ENCODE data around the gene AFAP1.

Gene AFAP1

GRCh38 chr4:7867701-7868435, 71.8 kb downstream of the AFAP1 start:
- DNase-seq (ENCODE audit: low read depth in 1 of 2, low spot score in 1 of 2): no peak
- in situ Hi-C loops (cut with HindIII; ENCODE audit: low pct_unique_long_range_greater_than_20kb, low sequenced_read_pairs): no loop called here
- no peak for TF ChIP-seq JUND (IDR thresholded peaks at IDR 0.05; ENCODE audit: low read depth)

DNA sequence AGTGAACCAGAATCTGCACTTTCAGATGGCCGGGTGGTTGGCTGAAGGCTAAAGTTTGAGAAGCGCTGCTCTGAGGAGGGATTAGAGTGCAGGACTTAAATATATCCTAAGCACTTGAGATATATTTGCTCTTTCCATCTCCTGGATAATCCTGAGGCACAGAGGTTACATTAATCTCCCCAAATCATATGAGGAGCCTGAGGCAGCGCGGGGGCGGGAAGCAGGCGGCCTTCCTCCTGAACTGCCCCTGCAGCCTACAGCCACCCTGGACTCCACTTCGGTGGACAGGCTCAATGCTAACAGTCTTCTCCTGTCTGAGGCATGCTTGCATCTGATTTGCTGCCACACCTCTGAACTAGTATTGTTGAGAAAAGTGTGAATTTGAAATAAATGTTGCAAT, 72.5 kb downstream of the AFAP1 start:
- DNase-seq (ENCODE audit: low read depth in 1 of 2, low spot score in 1 of 2): no peak
- in situ Hi-C loops (cut with HindIII; ENCODE audit: low pct_unique_long_range_greater_than_20kb, low sequenced_read_pairs): no loop called here
- no peak for TF ChIP-seq JUND (IDR thresholded peaks at IDR 0.05; ENCODE audit: low read depth)

DNA sequence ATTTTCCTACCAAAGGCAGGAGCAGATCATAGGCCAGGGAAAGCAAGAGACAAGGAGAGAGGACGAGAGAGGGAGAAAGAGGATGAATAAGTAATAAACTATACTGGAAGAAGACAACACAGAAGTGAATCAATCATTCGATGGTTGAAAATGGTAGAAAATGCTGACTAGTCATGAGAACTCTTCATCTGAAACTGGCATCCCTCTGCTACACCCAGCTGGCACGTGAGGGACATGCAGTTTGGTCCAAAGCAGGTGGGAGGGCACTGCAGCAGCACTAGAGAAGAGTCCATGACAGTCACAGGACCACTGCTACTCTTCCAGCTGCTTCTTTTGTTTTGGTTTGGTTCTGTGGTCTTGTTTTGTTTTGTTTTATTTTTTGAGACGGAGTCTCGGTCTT, 74.1 kb downstream of the AFAP1 start:
- in situ Hi-C loops (cut with HindIII; ENCODE audit: low pct_unique_long_range_greater_than_20kb, low sequenced_read_pairs): no loop called here
- no peak for DNase-seq (ENCODE audit: low read depth in 1 of 2, low spot score in 1 of 2)
- TF ChIP-seq JUND (IDR thresholded peaks at IDR 0.05; ENCODE audit: low read depth): no peak

- in situ Hi-C loops (cut with HindIII; ENCODE audit: low pct_unique_long_range_greater_than_20kb, low sequenced_read_pairs): no loop called here
- TF ChIP-seq JUND (IDR thresholded peaks at IDR 0.05; ENCODE audit: low read depth): no peak
- no peak for DNase-seq (ENCODE audit: low read depth in 1 of 2, low spot score in 1 of 2)
Measured at GRCh38 chr4:7864685-7865084, 75.0 kb downstream of the AFAP1 start.

GRCh38 chr4:7863911-7864681, 75.6 kb downstream of the AFAP1 start:
- in situ Hi-C loops (cut with HindIII; ENCODE audit: low pct_unique_long_range_greater_than_20kb, low sequenced_read_pairs): no loop called here
- no peak for DNase-seq (ENCODE audit: low read depth in 1 of 2, low spot score in 1 of 2)
- TF ChIP-seq JUND (IDR thresholded peaks at IDR 0.05; ENCODE audit: low read depth): no peak

DNA sequence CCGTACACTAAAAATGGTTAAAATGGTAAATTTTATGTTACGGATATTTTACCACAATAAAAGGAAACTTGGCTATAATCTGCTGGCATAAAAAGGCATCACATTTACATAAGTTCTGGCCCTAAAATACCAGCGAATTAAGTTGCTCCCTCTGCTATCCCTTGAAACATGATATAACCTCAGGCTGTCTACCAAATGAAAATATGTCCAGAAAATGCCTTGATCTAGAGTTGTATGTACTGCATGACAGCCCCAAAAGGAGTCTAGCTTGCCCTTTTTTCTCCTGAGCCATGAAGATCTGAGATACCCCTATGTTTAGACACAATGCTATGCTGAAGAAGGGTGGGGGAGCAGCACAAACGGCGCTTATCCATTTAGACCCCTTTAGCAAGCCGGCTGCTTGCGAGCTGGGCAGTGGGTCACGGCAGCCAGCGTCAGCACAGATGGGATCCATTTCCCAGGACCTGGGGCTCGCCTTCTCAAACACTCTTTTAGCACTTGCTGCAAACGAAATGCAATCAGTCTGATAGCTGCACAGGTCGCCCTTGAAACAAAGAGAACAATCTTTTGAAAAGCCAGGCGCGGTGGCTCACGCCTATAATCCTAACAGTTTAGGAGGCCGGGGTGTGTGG, 77.0 kb downstream of the AFAP1 start:
- no peak for TF ChIP-seq JUND (IDR thresholded peaks at IDR 0.05; ENCODE audit: low read depth)
- in situ Hi-C loops (cut with HindIII; ENCODE audit: low pct_unique_long_range_greater_than_20kb, low sequenced_read_pairs): no loop called here
- DNase-seq (ENCODE audit: low read depth in 1 of 2, low spot score in 1 of 2): no peak

DNA sequence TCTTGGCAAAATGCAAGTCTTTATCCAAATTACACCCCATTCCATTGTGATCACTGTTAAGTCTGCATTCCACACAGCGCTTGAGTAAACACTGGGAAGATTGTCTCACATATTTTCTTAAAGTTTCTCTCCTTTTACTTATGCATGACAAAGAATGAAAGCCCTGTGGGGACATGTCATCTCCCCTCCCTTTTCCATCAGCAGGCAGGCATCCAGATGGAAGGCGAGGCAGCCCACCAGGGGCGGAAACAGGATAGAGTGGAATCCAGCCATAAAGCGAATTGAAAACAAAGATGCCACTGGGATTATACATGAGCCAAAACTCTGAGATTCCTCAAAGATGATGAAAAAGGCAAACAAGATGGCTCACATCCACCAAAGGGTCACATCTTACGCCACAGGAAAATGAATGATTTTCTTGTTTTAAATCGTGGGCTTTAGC, 78.2 kb downstream of the AFAP1 start:
- TF ChIP-seq JUND (IDR thresholded peaks at IDR 0.05; ENCODE audit: low read depth): no peak
- no peak for DNase-seq (ENCODE audit: low read depth in 1 of 2, low spot score in 1 of 2)
- in situ Hi-C loops (cut with HindIII; ENCODE audit: low pct_unique_long_range_greater_than_20kb, low sequenced_read_pairs): no loop called here

DNA sequence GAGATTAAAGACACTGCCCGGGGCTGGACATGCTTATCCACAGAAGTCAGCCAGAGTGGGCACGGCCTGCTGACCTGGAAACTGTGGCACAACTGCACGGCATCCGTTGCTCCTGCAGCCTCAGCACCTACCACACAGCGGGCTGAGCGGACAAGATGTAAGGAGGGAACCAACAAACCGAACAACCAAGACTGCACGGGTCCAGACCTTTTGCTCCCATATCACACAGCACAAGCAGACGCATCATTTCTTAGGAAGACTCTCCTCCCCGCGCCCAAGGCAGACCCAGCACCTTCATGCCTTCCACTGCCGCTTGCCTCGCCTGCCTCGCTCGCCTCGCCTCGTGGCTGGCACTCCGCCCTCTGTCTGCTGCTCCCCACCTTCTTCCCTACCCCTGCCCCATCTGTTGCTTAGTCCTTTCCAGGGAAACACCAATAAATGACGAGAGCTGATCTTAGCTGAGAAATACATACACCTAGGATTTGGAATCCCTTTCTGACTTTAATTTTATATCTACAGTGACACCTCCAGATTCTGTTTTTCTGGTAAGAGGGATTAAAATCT, 79.0 kb downstream of the AFAP1 start:
- DNase-seq (ENCODE audit: low read depth in 1 of 2, low spot score in 1 of 2): no peak
- in situ Hi-C loops (cut with HindIII; ENCODE audit: low pct_unique_long_range_greater_than_20kb, low sequenced_read_pairs): no loop called here

GRCh38 chr4:7859326-7859725, 80.3 kb downstream of the AFAP1 start:
- DNase-seq (ENCODE audit: low read depth in 1 of 2, low spot score in 1 of 2): no peak
- TF ChIP-seq JUND (IDR thresholded peaks at IDR 0.05; ENCODE audit: low read depth): no peak
- in situ Hi-C loops (cut with HindIII; ENCODE audit: low pct_unique_long_range_greater_than_20kb, low sequenced_read_pairs): no loop called here

More for the DNA sequence above, 79.0 kb downstream of the AFAP1 start:
- no peak for TF ChIP-seq JUND (IDR thresholded peaks at IDR 0.05; ENCODE audit: low read depth)

DNA sequence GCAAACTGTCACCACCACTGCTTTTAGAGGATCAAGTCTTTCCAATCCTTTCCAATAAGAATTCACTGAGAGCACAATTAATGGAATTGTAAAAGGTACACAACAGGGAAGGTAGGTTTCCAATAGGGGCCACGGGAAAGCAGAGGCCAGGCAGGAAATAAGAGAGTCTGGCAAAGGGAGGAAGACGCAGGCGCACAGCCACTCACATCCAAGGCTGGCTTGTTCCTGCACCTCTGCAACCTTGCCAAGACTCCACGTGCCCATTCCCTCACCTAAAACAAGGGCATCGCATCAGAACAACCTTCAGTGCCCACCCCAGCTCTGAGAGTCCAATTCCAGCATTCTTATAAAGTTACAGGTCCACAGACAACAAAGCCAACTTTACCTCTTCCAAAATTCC, 81.2 kb downstream of the AFAP1 start:
- TF ChIP-seq JUND (IDR thresholded peaks at IDR 0.05; ENCODE audit: low read depth): no peak
- in situ Hi-C loops (cut with HindIII; ENCODE audit: low pct_unique_long_range_greater_than_20kb, low sequenced_read_pairs): no loop called here

DNA sequence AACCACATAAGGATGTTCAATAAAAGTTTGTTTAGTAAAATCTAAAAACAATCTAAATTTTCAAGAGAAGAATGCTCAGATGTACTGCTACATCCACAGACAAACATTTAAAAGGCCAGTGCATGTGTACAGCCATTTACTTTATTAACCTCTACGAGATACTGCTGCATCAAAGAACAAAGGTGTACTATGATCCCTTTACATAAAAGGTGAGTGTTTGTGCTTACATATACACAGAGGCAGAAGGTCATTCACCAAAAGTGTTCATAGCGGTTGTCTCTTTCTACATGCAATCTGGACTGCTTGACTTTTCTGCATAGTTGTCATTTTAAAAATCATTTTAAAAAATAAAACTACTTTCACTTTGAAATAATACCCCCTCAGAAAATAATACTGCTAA, 81.7 kb downstream of the AFAP1 start:
- in situ Hi-C loops (cut with HindIII; ENCODE audit: low pct_unique_long_range_greater_than_20kb, low sequenced_read_pairs): no loop called here
- no peak for TF ChIP-seq JUND (IDR thresholded peaks at IDR 0.05; ENCODE audit: low read depth)
- no peak for DNase-seq (ENCODE audit: low read depth in 1 of 2, low spot score in 1 of 2)

More for the DNA sequence above, 81.2 kb downstream of the AFAP1 start:
- DNase-seq (ENCODE audit: low read depth in 1 of 2, low spot score in 1 of 2): no peak

- no peak for TF ChIP-seq JUND (IDR thresholded peaks at IDR 0.05; ENCODE audit: low read depth)
- DNase-seq (ENCODE audit: low read depth in 1 of 2, low spot score in 1 of 2): no peak
- in situ Hi-C loops (cut with HindIII; ENCODE audit: low pct_unique_long_range_greater_than_20kb, low sequenced_read_pairs): no loop called here
Measured at GRCh38 chr4:7857238-7857701, 82.4 kb downstream of the AFAP1 start.

Data from T47D (cell line).